Measurements from ENCODE around the gene TRDMT1.

The TRDMT1 gene

GRCh38 chr10:17209302-17209701, 7.8 kb upstream of the TRDMT1 start:
- DNase-seq: no peak

GRCh38 chr10:17208476-17208875, 7.0 kb upstream of the TRDMT1 start:
- DNase-seq: no peak

- DNase-seq: peak; percentile 15
These were observed 4.8 kb upstream of the TRDMT1 start for GRCh38 chr10:17206210-17206709.

GRCh38 chr10:17203416-17203815, 1.9 kb upstream of the TRDMT1 start:
- DNase-seq: no peak

- no peak for DNase-seq
These were observed 1.5 kb upstream of the TRDMT1 start for GRCh38 chr10:17202999-17203398.

DNA sequence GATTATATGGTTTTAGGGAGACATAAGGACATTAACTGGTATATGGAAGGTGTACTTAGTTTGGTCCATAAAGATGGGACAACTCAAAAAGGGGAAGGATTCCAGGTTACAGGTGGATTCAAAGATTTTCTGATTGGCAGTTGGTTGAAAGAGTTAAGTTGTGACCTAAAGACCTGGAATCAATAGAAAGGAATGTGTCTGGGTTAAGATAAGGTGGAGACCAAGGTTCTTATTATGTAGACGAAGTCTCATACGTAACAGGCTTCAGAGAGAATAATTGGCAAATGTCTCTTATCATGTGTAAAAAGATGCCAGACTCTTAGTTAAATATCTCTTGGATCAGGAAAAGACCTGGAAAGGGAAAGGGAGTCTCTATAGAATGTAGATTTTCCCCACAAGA, 1.0 kb upstream of the TRDMT1 start:
- DNase-seq: no peak

GRCh38 chr10:17201794-17202116, 283 bp upstream of the TRDMT1 start:
- no peak for DNase-seq

DNA sequence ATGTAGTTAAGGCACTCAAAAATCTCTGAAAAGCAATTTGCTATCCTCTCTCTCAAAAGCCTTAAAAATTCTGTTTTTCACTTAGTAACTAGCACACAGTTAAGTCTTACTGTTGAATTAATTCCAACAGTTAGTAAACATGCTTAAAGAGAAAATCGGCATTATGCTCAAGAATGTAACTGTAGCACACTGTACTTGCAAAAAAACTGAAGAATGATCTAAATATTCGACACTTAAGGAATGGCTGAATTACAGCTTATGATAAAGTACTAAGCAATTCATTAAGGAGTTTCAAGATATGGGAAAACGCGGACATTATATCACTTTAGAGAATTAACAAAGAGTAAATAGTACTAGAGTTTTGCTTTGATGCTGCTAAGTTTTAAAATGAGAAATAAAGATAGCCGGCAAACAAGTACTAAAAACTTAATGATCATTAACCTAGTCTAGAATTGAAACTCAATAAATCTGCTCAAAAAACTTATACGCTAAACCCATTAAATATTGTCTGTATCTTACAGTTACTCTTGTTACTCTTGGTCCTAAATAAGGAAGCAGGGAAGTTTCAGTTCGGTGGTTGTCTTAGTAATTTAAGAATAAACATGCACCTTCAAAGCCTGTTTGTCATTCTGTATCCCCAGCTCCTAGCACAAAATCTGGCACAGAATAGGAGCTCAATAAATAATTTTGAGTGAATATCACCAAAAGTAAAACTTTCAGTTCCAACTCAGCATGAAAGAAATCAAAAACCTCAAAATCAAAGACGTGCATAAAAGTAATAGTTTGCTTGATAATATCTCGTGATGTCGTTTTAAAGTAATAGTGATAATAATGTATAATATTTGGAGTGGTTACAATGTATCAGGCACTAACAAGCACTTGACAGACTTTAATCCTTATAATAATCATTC, 1.2 kb downstream of the TRDMT1 start:
- no peak for DNase-seq

DNA sequence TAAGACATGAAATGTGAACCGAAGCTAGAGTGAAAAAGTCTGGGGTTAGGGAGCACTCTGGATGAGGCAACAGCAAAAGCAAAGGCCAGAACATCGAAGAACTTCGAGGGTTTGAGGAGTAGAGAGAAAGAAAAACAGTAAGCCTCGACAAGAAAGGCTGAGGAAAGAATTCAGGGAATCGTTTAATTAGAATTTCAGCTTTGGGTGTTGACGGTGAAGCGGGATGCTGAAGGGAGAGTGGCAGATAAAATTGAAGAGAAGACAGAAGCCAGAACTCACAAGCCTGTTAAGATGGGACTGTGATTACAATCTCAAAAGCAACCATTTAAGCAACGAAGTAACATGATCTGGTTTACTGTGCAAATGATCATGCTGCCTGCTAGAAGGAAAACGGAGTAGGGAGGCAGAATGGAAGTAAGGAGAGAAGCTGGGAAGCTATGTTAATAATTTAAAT, 2.1 kb downstream of the TRDMT1 start:
- DNase-seq: no peak

DNA sequence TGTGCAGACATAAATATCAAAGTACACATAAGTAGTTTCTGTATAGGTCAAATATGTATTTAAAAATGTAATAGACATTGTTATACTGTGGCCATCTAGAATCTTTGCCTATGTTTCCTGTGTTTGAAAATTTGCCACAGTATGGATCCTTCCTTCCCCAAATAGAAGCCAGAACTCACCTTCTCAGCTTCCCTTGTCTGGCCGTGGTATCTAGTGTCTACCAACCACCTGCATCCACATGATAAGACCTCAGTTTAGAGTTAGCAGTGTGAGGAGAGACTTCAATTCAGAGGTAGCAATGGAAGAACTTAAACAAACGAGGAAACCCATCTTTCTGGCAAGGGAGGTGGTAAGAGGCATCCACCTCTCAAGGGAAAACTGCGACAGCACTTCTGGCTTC, 4.9 kb downstream of the TRDMT1 start:
- DNase-seq: no peak

DNA sequence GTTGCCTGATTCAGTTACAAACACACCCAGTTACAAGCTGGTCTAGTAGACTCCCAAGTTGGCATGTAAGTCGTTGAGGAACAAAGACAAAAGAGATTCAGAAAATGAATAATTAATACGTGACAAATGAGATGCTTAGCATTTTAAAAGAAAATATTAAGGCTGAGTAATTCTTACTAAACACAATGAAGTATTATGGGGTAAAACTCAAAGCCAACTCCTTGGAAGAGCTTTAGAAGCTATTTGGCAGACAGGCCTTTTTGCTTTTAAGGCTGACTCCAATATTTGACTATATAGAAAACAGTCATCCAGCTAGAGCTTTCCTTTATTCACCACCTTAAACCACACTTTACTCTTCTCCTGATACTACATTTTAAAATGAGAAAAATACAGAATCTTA, 5.4 kb downstream of the TRDMT1 start:
- DNase-seq: no peak

GRCh38 chr10:17195083-17195482, 6.4 kb downstream of the TRDMT1 start:
- no peak for DNase-seq

DNA sequence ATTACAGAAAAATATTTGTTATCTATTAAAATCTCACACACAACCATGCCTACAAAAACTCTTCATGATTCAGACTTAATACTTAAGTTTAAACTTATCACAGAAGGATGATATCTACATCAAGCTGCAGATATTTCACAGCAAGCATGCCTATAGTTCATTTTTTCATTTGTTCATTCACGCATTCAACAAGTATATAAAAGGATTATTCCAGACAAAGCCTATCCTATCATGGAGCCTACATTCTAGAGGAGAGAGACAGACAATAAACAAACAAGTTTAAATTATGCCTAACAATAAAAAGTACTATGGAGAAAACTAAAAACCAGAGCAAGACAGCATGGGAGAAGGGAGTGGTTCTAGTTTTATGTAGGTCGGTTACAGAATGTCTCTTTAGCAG, 10.9 kb downstream of the TRDMT1 start:
- DNase-seq: no peak

DNA sequence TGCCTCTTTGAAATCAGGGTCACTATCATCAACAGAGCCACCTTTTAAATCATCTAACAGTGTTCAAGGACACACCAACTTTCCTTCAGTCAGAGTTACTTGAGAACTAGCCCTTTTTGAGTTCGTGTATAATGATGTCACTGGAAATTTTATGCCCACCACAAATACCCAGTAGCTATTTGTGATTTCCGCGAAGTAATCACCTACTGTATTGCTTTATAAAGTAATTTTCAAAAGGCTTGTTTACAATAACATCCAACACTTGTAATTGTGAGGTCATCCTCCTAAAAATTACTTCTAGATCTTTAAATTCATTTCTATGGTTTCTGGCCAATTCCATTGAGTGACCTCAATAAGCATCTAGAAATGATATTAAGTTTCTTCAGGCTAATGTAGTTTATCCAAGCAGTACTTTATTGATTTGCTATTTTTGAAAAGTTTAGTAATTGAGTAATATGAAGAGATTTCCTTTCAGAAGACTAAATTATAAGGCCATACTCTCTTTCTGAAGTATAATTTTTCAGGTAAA, 12.8 kb downstream of the TRDMT1 start:
- no peak for DNase-seq

- DNase-seq: no peak
These were observed 15.6 kb downstream of the TRDMT1 start for GRCh38 chr10:17185873-17186272.

- DNase-seq: no peak
These were observed 18.4 kb downstream of the TRDMT1 start for GRCh38 chr10:17183110-17183509.

DNA sequence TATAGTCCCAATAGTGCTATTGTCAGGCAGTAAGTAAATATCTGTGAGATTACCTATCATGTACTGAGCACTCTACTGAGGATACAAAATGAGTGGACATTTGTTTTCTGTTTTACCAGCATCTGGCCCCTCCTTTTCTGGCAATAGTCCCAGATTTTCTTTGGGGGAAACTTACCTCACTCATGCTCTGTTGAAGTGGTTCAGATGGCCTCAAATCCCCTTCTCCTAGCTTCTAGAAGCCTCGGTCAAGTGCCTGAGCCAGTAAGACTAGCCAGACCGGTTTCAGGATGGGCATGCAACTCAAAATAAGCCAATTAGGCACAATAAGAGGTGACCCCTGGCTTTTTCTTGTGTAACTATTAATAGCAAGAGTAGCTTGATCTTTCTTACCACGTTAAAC, 19.7 kb downstream of the TRDMT1 start:
- DNase-seq: no peak

GRCh38 chr10:17181110-17181509, 20.4 kb downstream of the TRDMT1 start:
- no peak for DNase-seq

GRCh38 chr10:17179002-17179401, 22.5 kb downstream of the TRDMT1 start:
- no peak for DNase-seq

DNA sequence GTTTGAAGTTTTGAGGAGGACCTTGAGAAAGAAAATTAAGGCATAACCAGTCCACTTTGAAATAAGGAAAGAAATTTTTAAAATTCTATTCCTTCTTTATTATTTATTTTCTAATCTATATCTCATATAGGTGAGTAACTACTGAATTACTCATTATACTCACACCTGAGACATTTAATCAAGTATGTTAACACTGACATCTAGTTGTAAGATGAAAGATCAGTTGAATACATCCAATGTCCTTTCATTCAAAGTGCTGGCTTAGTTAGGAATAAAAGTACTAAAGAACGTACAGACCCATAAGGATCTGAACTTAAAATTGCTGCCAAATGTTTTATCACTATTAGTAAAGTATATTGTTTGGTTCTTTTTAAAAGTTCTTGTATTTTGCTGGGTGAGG, 23.5 kb downstream of the TRDMT1 start:
- DNase-seq: no peak

- no peak for DNase-seq
These were observed 24.5 kb downstream of the TRDMT1 start for GRCh38 chr10:17177014-17177413.

- no peak for DNase-seq
These were observed 25.4 kb downstream of the TRDMT1 start for GRCh38 chr10:17176091-17176490.

DNA sequence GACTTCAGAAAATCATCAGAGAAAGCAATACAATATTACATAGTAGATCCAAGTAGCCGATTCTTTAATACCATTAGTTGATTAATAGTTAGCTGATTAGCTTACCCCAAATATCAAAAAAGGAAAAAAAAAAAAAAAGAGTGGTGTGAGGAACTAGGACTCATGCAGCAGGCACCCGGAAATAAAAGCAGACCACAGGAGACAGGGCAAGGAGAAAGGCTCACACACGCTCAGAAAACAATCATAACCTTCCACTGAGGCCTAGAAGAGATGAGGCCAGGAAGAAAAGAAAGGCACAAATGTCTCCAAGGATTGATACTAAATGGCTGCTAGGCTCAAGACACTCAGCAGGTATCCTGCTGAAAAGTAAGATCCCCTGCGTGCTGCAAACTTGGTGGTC, 25.9 kb downstream of the TRDMT1 start:
- no peak for DNase-seq

DNA sequence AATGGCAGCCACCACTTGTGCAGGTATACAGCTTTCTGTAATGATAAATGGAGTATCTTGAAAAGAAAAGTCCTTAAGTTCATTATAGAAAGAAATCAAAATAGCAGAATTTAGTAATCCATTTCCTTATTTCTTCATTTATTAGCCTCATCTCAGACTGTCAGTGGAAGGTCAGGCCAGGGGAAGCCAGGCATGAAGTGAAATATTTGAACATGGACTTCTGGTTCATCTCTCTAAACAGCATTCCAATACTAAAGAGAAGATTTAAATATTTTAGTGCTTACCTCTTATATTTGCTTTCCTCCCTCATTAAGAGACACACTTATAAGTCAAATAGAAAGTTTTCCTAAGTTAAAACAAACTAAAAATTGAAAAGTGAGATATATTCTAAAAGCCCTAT, 26.8 kb downstream of the TRDMT1 start:
- no peak for DNase-seq
